ENCODE results near the gene FGFBP3.

GRCh38 chr10:91893051-91893450 lies 16.2 kb downstream of the FGFBP3 start:
- TF ChIP-seq POLR2AphosphoS5 (IDR thresholded peaks at IDR 0.05) (no peak), POLR2A (IDR thresholded peaks at IDR 0.05) (no peak), CTCF (IDR thresholded peaks at IDR 0.05) (no peak), EP300 (IDR thresholded peaks at IDR 0.05) (no peak)
